ENCODE results near the gene HAND1.
"Not testable (repeated sequence)": the region's sequence is repeated elsewhere in the genome, so short reads cannot be mapped to it uniquely, and the experiment has no call there.

The HAND1 gene

DNA sequence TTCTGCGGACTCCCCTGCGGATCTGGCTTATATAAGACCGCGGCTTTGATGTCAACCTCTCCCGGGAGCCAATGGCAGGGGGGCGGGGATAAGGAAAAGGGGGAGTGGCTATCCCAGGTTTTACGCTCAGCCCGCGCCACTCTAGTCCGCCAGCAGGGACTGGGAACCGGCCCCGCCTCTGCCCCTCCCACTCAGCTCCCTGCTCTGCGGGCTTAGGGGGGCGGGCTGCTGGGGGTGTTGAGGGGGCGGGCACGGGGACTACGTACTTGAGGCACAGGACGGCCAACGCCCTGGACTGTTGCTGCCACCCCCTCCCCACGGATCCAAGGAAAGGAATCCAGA is at the start of gene HAND1:
HAND1 (minus strand) TSS at position 4 of the 342 bp plus-strand sequence. CDS start 219 bp downstream, outside the sequence.
- no peak for DNase-seq (ENCODE audit: low spot score)

DNA sequence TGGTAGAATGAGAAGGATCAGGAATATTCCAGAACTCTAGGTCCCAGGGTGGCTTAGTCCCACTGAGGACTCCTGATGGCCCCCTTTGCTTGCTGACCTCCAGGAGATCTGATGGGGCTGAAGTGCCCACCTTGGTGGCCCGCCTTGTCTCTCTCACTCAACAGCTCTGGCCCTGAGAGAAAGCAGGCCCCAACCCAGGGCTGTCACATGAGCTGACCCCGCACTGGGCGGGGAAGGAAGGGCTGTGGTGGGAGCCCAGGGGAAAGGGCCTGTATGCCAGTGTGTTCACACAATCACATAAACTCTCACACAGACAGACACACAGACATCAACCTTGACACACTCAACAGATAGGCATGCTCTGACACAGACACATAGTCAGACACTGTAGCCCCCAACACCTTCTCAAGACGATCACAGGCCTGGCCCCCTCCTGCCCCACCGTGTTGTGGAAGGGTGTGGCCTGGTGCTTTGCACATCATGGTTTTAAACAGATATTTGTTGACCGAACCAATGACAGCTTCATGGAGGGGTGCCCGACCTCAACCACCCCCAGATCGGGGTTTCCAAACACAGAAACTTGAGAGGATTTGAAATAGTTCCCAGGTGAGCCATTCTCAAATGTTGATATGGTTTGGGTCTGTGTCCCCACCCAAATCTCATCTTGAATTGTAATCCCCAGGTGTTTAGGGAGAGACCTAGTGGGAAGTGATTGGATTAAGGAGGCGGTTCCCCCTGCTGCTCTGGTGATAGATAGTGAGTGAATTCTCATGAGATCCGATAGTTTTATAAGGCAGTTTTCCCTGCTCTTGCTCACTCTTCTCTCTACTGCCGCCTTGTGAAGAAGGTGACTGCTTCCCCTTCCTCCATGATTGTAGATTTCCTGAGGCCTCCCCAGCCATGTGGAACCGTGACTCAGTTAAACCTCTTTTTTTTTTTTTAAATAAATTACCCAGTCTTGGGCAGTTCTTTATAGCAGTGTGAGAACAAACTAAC is 48.5 kb upstream of the HAND1 start:
- DNase-seq (ENCODE audit: low spot score) = no peak

DNA sequence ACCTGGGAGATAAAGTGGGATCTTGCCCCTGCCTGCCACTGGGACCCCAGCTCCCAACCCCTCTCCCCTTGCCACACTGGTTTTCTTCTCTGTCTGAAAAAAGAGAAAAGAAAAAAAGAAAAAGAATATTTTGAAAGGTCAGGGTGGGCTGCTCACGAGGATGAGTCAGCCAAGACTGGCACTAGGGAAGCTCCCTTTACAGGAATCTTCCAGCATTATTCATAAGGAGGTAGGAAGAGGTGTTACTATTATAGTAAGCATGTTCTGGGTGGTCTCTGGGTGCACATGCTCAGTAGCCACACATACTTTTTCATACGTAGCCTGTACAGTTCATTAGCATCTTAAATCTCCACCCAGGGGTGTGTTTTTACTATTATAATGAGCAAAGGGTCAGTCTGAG is 46.8 kb upstream of the HAND1 start:
- no peak for DNase-seq (ENCODE audit: low spot score)

DNA sequence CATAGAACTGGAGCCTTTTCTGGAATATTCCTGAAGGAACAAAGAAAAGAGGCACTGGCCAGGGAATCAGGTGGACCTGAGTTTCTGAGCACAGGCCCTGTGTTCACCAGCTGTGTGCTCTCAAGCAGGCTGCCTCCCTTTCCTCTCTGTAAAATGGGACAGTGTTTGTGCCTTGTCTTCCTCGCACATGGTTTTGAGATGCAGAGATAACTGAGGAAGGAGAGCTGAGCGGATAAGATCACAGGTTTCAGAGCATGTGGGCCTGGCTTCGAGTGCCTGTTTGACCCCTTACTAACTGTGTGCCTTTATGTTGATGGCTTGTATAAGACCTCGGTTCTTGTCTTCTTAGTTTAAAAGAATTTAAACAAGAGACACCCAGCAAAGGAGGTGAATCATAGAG is 46.2 kb upstream of the HAND1 start:
- DNase-seq (ENCODE audit: low spot score) = no peak

DNA sequence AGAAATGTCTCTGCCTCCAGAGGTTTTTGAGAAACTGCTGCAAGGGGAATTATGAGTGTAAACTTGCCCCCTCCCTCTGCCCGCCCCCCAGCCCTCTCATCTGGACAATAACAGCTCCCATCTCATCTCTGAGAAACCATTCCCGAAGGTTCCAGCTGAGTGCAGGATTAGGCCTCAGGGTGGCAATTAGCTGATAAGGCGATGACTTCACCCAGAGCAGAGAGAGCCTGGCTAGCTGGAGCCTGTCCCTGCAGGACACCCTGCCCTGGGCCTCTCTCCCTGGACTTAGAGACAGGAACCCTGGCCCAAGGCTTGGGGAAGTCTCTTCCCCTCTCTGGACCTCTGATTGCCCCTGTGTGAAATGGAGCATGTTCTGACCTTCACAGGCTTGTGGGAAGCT is 45.7 kb upstream of the HAND1 start:
- no peak for DNase-seq (ENCODE audit: low spot score)

DNA sequence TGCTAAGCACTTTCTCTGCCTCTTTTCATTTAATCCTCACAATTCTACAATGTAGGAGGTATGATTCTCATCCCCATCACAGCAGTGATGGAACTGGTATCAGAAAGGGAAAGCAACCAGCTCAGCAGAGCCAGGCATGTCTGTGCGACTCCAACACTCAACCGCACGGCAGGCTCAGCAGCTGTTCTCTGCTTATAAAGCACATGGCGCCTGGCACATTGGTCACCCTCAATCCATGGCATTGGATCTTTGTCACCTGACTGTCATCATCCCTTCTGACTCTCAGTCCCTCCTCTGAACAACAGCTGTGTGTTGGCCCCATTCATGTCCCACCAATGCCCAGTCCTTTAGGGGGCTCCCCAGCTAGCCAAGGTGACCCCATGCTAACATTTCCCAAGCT is 45.1 kb upstream of the HAND1 start:
- no peak for DNase-seq (ENCODE audit: low spot score)

DNA sequence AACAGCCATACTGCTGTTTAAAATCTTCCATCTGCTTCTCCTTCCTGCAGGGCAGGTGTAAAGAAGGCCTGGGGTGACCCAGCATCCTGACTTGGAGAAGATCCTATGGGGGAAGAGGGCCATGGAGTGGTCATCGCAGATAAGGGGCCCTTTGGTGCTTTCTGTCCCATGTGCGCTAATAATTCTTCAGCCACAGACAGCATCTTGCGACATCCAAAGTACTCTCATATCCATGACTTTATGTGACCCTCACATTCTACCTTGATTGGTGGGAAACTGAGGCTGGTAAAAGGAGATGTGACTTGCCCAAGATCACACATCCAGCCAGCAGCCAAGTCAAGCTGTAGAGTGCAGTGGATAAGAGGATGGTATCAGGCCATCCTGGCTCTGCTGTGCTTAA is 44.3 kb upstream of the HAND1 start:
- DNase-seq (ENCODE audit: low spot score) = no peak

DNA sequence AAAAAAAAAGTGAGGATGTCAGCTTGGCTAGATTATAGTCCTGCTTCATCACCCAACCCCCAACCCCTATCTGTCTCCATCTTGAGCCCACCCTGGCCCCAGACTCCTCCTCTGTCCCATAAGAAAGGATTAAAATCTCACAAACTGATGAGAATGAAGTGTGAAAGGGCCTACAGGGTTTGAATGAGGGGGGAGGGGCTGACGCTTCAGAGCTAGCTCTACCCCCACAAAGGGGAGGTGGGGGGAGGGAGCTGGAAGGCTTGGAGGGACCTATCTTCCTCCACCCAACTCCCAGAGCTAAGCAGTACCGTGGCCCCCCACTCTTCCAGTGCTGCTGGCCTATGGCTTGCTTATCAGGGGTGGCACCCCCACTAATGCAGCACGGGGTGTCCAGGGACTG is 43.7 kb upstream of the HAND1 start:
- DNase-seq (ENCODE audit: low spot score) = no peak

DNA sequence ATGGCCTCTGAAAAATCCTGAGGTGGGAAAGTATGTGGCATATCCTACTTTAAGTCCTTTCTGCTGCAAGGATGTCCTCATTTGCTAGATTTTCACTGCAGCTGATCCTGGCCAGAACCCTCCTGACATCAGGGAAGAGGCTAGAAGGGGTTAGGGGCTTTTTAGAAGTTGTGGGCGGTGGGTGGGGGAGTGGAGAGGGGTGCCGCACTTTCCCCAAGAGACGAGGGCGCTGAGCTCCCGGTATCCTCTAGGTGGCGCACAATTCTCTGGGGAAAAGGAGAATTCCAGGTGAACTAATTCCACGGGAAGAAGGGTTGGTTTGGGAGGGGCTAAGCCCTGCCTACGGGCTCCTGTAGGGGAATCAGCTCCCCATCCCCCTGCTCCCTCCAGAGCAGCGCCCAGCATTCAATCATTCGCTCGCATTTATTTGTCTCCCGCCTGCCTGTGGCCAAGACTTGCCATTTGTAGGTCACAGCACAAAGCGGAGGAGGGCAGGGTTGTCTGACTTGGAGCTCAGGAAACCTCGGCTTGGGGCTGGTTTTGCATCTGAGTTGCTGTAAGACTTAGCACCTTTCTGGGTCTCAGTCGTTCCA is 42.9 kb upstream of the HAND1 start:
- DNase-seq (ENCODE audit: low spot score) = no peak

DNA sequence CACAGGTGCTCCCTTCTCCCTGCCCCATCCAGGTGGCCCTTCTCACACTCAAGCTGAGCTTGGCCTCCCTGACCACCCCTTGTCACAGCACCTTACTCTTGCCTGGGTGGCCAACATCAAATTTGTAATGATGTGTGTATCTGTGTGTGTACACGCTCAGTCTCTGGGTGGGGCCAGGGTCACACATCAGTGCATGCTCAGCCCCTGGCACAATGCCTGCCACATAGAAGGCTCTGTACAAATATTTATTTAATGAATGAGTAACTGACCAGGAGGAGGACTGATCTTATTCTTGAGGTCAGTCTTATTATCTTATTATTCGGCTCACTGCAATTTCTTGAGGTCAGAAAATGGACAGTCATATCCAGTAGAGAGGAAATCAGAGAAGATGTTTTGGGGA is 41.3 kb upstream of the HAND1 start:
- no peak for DNase-seq (ENCODE audit: low spot score)

DNA sequence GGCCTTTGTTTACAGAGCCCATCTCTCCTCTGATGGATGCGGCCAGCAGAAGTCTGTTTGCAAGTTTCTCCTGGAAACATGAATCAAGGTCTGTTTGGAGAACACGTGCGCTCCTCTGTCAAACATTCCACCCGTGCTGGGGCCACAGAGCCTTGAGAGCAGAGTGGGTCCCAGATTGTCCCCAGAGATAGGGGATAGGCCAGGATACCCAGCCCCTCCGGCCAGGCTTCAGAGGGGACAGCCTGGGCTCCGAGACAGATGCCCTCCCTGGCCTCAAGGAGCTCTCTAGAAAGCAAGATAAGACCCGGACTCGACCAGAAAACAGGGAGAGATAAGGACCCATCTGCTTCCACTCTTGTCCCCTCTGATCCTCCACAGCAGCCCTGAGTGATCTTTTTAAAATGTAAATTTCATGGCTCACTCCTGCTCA is 40.4 kb upstream of the HAND1 start:
- no peak for DNase-seq (ENCODE audit: low spot score)

DNA sequence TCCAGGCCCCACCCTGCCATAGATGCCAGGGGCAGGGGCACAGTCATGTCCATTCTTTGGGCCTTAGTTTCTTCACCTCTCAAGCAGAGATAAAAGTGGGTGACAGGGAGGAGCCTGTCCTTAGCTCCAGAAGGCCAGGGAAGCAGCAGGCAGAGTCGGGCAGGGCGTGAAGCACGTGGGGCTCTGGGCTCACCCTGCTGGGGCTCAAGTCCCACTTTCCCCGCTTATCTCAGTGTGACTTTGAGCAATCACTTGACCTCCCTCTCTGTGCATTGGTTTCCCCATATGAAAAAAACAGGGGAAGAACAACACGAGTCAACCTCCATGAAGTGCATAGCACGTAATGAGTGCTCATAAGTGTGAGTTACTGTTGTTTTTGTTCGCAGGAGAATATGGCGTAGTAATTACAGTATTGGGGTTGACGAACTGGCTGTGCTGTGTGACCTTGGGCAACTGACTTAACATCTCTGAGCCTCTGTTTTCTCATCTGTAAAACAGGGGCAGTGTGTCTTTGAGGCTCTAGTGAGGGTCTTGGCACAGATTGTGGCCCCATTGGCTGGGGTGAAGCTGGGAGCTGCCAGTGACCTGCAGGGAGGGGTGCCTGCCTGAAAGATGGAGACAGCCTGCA is 39.9 kb upstream of the HAND1 start:
- DNase-seq (ENCODE audit: low spot score) = no peak

DNA sequence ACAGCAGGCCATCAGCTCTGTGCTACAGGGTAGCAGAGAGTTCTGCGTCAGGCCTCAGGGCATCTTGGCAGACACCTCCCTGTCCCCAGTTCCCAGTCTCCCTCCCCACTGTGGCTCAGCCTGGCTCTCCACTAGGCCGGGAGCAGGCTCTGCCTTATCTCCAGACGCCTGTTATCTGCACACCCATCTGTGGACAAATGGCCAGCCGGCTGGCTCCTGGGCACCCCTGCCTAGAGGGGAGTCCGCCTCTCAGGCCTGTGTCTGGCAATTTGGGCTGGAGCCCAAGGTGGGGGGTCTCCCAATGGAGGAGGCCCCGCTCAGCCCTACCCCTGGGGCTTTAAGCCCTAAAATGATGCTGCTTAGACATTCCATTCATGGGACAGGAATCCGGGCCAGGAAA is 39.2 kb upstream of the HAND1 start:
- DNase-seq (ENCODE audit: low spot score) = no peak

DNA sequence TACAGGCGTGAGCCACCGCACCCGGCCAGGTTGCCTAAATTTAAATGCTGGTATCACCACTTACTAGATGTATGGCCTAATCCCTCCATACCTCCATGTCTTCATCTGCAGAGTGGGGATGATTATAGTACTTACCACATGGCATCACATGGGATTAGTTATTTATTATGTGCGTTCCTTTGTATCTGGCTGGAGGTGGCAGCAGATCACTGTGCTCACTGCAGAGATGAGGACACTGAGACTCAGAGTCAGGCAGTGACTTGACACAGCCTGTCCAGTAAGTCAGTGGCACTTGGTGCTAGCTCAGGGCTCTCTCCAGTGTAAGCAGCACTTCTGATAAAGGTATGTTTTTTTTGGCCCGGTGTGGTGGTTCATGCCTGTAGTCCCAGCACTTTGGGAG is 38.4 kb upstream of the HAND1 start:
- DNase-seq (ENCODE audit: low spot score) = no peak

DNA sequence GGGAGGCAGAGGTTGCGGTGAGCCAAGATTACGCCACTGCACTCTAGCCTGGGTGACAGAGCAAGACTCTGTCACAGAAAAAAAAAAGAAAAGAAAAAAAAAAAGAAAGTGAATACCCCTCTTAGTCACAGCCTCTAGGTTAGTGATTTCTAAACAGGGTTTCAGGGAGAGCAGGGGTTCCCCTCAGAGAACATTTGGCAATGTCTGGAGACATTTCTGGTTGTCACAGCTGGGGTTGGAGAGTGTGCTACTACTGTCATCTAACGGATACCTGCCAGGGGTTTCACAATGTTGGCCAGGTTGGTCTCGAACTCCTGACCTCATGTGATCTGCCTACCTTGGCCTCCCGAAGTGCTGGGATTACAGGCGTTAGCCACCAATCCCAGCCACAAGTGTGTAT is 37.5 kb upstream of the HAND1 start:
- not testable (repeated sequence) for DNase-seq (ENCODE audit: low spot score)

DNA sequence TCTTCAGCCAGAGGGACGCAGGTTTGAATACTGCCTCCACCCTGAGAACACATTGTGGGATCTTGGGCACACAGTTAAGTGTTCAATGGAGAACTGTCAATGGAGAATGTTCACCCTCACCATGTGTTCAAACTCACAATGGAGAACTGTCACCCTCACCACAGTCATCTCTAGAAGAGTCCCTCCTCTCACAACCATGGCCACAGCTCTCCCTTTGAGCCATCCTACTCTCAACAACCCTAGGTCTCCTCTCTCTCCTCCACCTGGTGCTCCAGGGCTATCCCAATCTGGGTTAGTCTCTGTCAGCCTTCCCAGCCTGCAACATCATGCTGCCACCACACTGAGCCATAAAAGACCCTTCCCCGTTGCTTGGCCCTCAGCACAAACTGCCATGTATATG is 36.3 kb upstream of the HAND1 start:
- no peak for DNase-seq (ENCODE audit: low spot score)

DNA sequence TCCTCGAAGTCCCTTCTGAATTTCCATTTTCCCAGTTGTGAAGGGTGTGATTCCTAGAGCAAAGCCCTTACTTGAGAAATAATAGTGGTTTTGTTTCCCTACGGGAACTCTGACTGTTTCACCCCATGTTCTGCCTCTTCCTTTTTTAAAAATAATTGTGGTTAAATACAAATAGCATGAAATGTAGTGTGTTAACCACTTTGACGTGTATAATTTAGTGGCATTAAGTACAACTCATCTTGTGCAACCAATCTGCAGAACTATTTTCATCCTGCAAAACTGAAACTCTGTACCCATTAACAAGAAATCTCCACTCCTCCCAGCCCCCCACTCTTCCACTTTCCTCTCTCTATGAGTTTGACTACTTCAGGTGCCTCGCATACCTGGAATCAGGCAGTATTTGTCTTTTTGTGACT is 35.6 kb upstream of the HAND1 start:
- DNase-seq (ENCODE audit: low spot score) = no peak

DNA sequence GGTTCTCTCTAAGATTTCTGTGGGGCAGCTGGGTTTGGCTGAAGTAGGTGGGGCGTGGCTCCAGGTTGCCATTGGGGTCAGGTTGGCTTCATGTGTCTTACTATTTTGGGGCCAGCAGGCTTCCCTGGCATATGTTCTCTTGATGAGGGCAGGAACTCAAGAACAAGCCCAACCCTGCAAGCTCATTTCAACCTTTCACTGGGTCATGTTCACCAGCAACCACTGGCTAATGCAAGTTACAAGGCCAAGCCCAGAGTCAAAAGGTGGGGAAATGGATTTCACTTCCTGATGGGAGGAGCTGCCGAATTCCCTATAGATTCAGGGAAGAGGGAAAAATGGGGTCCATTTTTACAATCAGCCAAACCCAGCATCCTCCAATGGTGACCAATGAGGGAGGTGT is 34.0 kb upstream of the HAND1 start:
- DNase-seq (ENCODE audit: low spot score) = no peak

DNA sequence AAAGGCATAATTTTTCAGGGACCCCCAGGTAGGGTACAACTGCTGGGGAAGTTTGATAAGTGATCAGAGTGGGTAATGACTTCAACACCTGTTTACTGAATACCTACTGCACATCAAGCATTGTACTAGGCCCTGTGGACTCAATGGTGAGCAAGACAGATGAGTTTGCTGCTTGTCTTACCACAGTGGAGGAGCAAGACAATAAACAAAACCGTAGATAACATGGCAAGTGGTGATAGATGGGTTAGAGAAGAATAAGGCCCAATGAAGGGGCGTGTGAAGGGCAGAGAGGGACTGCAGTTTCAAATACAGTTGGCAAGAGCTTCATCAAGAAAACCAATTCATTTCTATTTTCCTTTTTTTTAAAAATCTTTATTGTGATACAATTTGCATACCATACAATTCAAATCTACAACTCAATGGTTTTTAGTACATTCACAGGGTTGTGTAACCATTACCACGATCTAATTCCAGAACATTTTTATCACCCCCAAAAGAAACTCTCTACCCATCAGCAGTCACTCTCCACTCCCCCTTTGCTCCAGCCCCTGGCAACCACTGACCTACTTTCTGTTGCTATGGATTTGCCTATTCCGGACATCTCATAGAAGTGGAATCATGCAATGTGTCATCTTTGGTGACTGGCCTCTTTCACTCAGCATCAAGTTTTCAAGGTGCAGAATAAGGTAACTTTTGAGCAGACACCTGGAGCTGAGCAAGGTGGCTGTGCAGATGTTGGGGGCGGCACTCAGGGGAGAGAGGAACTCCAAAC is 31.9 kb upstream of the HAND1 start:
- no peak for DNase-seq (ENCODE audit: low spot score)

DNA sequence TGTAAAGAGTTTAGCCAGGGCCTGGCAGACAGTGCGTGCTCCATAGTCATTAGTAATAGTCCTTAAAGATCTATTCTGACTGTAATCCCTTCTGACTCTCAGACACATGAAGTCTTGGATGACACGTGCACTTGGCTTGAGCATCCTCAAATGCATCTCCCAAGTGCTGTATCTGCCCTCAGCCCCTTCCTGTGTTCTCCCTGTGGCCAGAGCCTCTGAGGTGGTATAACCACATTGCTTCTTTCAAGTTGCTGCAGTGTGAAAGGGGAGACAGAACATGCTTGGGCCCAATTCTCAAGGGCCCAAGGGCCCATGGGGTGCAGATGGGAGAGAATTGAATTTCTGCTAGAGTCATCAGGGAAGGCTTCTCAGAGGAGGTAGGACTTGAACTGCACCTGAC is 30.1 kb upstream of the HAND1 start:
- DNase-seq (ENCODE audit: low spot score) = no peak

DNA sequence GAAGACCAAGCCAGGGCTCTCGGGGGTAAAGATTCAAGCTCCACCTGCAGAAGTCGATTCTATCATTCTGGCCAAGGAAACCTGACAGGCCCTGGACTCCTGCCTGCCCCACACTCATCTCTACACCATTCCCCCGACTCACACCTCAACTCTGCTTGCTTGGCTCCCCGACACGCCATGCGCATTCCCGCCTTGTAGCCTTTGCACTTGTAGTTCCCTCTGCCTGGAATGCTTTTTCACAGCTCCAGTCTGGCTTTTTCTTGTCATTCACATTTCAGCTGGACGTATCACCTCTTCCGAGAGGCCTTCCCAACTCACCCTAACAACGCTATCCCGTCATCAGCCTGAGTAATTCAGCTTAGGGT is 28.7 kb upstream of the HAND1 start:
- DNase-seq (ENCODE audit: low spot score) = no peak

DNA sequence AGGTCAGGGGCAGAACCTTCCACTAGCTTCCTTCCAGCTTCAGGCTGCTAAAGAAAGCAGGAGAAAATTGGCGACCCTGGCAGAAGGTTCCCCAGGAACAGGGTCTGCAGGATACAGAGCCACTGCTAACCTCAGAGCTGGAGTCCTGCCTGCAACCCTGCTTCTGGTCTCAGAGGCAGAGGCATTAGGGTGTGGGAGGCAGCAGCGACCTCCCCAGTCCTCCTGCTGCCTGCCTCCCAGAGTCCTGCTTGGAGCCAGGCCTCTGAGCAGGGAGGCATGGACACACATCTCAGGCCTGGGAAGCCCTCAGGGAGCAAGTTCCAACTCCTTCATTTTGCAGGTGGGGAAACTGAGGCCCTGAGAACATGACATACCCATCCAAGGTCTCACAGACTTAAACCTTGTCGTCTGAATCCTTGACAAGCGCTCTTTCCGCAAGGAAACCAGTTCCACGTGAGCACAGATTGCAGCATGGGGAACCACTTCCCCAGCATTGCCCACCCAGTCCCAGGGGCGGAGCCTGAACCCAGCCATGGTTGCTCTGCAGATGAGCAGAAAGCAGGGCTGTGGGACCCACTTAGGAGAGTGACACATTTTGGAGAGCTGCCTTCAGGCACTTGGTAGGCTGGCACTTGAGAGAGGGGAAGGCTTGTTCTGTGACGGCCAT is 28.2 kb upstream of the HAND1 start:
- no peak for DNase-seq (ENCODE audit: low spot score)
